SH-SY5Y (cell line): ENCODE results near the gene SLC2A6.

Experiments
- GATA2 ChIP-seq: IDR thresholded peaks from 2 replicates; pipeline ENCODE4 v1.6.1; 2011; ENCODE audit warnings: mild to moderate bottlenecking, low read depth, low read length
- GATA3 ChIP-seq: IDR thresholded peaks from 2 replicates; pipeline ENCODE4 v1.6.1; 2011; ENCODE audit warnings: low read depth, mild to moderate bottlenecking, low read length, moderate library complexity

DNA sequence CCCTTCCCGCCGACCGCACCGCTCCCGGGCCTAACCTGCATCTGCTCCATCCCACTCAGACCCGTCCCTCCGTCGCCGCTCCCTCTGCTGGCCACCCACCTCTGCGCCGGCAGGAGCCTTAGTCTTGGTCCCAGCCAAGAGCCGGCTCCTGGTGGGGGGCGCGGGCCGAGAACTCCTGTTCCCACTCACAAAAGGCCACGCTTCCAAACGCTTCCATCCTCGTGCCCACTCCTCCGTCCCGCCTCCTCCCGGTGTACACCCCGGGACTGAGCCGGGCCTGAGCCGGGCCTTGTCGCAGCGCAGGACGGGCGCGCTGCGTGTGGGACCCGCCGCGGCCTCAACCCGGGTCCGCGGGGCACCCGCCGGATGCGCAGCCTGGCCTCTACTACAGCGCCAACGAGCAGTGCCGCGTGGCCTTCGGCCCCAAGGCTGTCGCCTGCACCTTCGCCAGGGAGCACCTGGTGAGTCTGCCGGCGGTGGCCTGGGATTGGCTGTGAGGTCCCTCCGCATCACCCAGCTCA, 49.2 kb downstream of the SLC2A6 start:
- no peak for TF ChIP-seq GATA2
- TF ChIP-seq GATA3: no peak
